ENCODE measurements around the gene SELPLG.
"Not testable (repeated sequence)": the region's sequence is repeated elsewhere in the genome, so short reads cannot be mapped to it uniquely, and the experiment has no call there.

The SELPLG gene

GRCh38 chr12:108604208-108604941, 29.3 kb downstream of the SELPLG start:
- no peak for DNase-seq (ENCODE audit: low read depth)

- no peak for DNase-seq (ENCODE audit: low read depth)
These were observed 30.0 kb downstream of the SELPLG start for GRCh38 chr12:108603743-108604142.

DNA sequence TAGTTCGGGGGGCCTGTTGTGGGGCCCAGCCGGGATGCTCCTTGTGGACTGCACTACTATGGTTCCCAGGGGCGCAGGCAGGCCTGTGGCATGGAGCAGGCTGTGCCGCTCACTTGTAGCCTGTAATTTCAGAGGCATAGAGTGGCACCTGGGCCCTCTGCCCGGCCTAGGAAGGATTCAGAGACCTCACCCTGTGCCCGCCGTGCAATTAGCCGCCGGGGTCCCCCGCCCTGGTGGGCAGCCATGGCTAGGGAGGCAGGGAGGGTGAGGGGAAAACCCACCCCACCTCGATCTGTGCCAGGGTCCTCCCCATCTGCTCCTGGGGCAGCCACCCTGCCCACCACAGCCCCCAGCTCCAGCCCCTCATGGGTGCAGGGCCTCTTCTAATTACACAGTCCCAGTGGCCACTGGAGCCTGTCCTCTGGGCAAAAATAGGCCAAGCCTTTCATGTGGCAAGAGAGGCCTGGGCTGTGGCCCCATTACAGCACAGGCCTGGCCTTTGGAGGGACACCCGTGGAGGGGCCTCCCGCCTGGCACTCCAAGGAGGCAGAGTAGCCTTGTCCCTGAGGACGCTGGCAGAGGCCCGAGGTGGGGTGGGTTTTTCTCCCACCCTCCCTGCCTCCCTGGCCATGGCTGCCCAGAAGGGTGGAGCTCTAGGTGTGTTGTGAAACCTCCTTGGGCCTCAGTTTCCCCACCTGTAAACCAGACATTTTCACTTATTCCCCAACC, 30.6 kb downstream of the SELPLG start:
- DNase-seq (ENCODE audit: low read depth): no peak

- no peak for DNase-seq (ENCODE audit: low read depth)
These were observed 31.4 kb downstream of the SELPLG start for GRCh38 chr12:108602209-108602705.

- DNase-seq (ENCODE audit: low read depth): no peak
These were observed 33.0 kb downstream of the SELPLG start for GRCh38 chr12:108600702-108601007.

DNA sequence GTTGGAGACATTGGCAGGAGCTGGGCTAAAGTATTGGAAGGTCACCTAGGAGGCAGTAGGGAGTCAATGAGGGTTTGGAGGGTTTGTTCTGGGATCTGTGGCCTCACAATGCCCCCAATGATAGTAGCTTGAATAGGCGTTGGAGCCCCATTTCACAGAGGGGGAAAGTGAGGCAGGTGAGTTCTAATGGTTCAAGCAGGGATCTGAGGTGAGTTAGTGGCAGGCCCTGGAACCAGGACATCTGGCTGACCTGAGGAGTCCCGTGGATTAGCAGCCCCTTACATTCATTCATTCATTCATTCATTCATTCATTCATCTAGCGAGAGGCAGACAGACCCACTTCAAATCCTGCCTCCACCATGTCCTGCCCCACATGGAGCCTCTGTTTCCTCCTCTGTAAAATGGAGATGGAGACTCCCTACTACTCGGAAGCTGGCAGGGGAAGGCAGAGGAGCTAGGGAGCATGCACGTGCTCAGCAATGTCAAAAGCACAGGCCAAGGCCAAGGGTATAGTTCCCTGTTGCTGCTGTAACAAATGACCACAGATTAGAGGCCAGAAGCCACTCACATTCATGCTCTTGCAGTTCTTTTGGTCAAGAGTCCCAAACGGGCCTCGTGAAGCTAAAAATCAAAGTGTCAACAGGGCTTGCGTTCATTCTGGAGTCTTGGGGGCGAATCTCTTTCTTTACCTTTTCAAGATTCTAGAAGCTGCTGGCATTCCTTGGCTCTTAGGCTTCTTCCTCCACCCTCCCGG, 33.6 kb downstream of the SELPLG start:
- DNase-seq (ENCODE audit: low read depth): no peak

GRCh38 chr12:108599541-108599940, 34.2 kb downstream of the SELPLG start:
- no peak for DNase-seq (ENCODE audit: low read depth)

GRCh38 chr12:108598553-108599250, 35.0 kb downstream of the SELPLG start:
- no peak for DNase-seq (ENCODE audit: low read depth)

DNA sequence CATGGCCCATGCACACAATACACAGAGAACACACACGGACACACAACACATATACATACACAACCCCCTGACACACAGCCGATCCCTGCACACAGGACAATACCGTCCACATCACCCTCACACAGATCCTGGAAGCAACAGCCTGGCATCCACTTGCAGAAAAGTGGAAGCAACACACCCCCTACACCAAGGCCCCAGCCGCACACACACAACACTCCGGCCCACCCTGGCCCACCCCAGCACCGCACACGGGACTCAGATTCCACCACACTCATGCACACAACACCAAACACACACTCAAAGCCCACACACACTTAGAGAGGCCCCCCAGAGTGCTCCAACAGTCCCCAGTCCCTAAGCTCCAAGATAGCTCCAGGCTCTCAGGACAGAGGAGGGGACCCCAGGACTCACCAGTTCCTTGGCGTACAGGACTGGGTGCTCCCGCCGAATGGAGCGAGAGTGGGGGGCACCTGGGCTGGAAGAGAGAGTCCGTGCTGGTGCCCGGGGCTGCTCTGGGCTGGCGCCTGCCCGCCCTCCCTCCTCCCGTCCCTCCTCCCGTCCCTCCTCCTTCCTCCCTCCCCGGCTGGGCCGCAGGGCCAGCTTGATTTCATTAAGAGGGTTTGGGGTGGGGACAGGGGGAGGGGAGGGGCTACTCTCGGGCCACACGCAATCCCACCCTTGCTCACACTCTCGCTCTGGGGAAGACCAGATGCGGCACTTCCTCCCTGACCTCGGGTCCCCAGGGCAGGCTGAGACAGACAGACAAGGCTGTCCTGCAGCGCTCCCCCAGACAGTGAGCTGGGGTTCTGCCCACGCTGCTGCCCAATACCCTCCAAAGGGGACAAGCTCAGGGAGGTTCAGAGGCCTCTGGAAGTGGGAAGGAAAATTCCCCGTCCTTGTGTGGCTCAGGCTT, 35.9 kb downstream of the SELPLG start, which contains the start of gene TMEM119:
TMEM119 (minus strand) TSS at position 526 of the 913 bp plus-strand sequence. CDS start 5,701 bp downstream, outside the sequence.
- DNase-seq (ENCODE audit: low read depth): no peak

DNA sequence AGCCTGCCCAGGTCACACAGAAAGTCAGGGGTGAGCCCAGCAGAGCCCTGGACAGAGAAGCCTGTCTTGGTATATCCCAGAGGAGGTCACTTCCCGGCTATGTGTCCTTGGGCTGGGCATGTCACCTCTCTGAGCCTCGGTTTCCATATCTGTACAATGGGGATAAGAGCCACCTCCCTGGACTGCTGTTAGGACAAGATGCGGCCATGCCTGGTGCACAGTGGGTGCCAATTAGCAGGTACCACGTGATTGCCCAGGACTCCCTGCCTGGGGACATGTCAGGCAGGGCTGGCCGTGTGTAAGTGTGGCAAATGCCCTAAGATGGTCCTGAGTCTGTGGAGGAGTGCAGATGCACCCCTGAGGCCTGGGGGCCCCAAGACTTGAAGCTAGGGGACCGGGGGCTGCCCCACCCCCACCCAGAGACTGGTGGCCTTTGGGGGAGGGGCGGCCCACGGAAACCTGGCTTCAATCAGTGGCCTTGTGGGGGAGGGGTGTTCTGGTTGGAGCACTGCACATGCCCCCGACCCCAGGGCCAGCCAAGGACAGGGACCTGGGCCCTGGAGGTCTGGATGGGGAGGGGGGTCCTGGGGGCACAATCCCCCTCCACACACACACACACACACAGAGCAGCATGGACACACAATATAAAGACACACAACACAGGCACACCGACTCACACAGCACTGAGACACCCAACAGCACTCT, 36.7 kb downstream of the SELPLG start:
- DNase-seq (ENCODE audit: low read depth): no peak

DNA sequence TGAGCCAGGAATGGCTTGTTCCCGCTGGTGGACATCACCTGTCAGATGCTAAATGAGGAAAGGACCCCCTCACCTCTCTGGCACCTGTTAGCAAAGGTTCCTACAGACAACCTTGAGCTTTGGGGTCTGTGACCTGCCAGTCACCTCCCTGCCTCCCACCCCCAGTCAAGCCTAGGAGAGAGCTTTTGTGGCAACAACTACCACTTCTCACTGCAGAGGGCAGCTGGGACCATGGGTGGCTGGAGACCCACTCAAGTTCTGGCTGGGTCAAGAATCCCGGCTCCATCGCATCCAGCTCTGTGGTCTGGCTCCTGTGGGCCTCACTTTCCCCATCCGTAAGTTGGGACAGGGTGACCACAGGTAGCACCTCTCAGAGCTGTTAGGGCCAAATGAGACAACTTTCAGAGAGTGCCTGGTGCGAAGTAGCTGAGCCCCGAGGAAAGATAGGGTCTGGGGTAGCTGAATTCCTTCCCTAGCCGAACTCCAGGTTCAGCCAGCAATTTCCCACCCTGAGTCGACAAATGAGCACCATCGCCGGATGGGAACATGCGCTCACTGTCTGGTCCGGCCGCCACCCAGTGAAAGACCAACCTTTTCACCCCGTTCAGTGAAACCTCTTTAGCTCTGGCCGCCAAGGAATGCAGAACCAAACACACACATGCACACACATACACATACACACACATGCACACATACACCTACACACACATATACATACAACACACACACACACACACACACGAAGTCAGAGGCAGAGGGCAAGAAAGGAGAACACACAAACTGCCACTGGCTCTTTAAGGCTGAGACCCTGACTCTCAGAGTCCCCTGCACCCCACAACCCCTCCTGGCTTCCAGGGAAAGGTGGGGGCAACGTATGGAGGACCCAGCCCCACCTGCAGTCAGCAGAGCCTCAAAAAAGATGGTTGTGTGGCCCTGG, 37.7 kb downstream of the SELPLG start:
- DNase-seq (ENCODE audit: low read depth): no peak

DNA sequence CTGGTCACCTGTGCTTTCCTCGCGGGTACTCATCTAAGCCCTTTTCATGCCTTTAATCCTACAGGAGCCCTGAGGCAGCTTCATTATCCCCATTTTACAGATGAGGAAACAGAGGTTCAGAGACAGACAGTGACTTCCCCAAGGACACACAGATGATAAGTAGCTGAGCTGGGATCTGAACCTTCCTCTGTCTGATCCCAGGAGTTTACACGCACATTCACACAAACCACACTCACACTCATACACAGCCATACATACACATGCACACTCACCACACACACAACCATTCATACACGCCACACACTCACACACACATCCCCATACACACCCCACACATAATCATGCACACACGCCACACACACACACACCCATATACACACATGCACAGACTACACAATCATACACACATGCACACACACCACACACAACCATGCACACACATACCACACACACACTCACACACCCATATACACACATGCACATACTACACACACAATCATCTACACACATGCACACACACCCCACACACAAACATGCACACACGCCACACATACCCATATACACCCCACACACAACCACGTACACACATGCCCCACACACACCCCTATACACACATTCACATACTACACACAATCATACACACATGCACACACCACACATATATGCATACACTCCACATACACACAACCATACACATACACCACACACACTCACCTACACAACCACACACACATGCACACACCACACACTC, 38.6 kb downstream of the SELPLG start:
- no peak for DNase-seq (ENCODE audit: low read depth)

GRCh38 chr12:108594323-108594903, 39.3 kb downstream of the SELPLG start:
- DNase-seq (ENCODE audit: low read depth): no peak

DNA sequence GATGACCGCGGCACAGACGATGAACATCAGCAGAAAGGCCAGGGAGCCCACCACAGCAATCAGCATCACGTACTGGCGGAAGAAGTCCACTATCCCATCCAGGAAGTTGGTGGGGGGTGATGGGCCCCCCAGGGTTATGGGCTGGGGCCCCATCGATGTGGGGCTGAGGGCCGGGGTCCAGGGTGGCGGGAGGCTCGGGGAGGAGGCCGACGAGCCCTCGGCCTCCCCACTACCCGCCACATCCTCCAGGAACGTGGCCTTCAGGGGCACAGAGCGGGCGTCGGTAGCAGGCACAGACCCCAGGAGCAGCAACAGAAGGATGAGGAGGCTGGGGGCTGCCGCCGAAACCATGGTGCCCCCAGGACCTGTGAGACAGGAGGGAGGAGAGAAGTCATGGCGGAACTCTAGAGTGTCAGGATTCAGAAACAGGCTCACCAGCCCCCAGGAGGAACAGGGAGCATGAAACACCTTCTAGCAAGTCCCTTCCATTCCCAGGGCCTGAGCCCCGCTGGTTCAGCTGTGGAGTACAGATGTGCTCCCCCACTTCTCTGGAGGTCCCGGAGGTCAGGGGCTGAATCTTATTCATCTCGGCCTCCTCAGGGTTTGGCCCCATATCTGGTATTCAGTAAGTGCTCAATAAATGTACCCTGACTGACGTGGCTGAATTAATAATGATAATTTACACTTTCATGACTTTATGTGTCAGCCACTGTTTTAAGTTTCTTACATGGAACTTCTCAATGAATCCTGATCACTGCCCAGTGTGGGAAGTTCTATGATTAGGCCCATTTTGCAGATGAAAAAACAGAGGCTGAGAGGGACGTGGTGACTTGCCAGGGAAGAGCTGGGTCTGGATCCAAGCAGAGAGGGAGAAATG, 41.4 kb downstream of the SELPLG start:
- no peak for DNase-seq (ENCODE audit: low read depth)

DNA sequence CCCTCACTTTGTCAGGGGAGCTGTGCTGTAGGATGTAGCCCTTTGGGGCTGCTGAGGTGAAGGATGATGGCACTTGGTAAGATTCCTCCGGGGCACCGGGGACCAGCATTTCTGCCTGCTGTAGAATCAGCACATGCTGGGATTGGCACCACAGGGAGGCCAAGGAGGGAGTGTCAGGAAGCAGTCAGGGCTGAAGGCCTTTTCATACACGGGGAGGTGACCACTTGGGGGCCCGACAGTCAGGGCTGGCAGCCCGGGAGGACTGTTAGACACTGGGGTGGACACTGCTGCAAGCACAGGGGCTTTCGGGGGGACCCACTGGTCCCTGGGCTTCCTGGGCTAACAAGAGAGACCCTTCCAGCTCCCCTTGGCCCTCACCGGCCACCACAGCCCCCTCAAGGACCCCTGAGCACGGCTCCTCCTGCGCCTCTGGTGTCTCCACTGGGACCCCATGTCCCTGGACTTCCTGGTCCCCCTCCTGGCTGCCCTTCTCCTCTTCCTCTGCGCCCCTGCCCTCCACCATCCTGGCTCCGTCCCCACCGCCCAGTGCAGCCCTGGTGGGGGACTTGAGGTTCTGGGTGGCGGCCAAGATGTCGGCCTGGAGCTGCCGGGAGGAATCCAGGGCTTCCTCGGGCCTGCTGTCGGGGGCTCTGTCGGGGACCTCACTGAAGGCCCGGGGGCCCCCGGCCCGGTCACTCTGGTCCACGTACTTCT, 42.3 kb downstream of the SELPLG start:
- no peak for DNase-seq (ENCODE audit: low read depth)

DNA sequence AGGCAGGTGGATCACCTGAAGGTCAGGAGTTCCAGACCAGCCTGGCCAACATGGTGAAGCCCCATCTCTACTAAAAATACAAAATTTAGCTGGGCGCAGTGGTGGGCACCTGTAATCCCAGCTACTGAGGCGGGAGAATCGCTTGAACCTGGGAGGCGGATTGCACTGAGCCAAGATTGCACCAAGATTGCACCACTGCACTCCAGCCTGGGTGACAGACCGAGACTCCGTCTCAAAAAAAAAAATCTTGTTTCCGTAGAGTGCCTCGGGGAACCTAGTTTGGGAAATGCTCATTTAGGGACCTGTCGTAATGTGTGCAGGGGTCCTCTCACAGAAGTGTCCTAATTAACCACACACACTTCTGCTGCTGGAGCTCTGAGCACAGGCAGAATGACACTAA, 43.2 kb downstream of the SELPLG start:
- not testable (repeated sequence) for DNase-seq (ENCODE audit: low read depth)

Measured in stimulated activated CD8-positive, alpha-beta memory T cell treated with anti-CD3 and anti-CD28 coated beads, Interleukin-12 subunit alpha, Interleukin-12 subunit beta, amount 100 ng/mL, for 4 hours (primary cell).